Renal cortical epithelial cell (primary cell): Measurements from ENCODE around the gene MFAP3. TPM values are rescaled to one million over a fixed set of nuclear protein-coding genes. Genes with fewer than 3 reads are reported as not detected.

ENCODE experiments used
- DNase-seq: peaks from one replicate; pipeline ENCODE4 v3.0.0-alpha.2; 2011; ENCODE audit warnings: low read depth
- total RNA-seq: library from RNA; depleted of rRNA; stranded (reverse); fragments of >200 nt; gene quantifications from 2 replicates; pipeline ENCODE4 v1.2.3, GENCODE V29; 2014

MFAP3 gene
- total RNA-seq, 1 donor from 2014 or later = 72.1 TPM

DNA sequence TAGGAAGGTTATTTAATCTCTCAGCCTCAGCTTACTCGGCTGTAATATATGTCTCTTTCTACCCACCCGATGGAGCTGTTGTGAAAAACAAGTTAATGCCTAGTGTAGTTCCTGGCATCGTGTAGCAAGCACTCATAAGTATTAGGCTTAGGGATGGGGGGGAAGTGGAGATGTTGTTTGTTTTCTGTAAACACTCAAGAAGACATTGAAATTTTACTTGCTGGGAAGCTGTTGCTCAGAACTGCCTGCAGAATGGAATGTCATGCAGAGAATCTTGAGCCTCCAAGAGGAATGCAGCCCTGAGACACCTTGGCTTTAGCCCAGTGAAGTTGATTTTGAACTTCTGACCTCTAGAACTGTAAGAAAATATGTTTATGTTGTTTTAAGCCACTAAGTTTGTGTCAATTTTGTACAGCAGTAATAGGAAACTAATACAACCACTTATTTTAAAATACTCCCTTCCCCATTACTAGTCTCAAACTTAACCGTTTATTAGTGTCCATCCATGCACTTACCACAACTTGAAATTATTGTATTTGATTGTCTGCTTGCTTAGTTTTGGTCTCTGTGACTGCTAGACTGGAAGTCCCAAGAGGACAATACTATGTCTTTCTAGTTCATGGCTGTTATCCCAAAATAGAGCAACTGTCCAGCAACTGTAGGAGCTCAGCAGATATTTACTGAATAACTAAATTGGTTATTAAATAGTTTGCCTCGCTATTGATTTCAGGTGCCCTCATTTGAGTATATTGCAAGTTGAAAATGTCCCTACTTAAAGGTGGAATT, 53.8 kb downstream of the MFAP3 start:
- DNase-seq = peak; percentile 55

DNA sequence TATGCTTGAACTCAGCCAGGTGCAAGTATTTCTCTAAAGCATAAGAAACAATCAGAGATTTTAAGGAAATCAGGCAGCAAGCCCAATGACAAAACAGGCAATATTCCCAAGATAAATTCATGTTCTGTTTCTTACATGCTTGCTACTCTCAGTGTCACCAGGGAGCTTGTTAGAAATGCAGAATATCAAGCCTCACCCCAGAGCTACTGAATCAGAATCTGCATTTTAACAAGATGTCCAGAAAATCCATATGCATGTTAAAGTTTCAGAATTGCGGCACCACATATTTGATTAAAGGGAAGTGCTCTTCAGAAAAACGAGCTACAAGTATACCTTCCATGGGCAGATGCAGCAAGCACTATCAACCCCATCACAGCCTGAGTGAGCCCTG, 54.4 kb downstream of the MFAP3 start:
- DNase-seq = no peak

DNA sequence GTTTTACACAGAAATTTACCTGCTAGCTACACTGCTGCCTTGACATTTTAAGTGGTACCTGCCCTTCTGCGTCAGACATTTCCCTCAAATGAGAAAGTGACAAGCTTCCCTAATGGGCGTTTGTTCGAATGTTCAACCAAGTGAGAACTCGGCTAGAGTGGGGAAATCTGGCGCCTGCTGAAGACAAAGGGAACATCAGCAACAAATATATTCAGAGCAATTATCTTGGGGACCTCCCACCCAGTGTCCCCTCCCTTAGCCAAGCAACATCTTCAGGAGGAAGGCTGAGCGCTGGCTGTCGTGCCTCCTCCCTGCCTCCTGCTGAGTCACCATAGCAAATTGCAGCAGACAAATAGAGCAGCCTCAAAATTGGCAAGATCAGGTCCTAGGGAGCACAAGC, 57.1 kb downstream of the MFAP3 start:
- no peak for DNase-seq

DNA sequence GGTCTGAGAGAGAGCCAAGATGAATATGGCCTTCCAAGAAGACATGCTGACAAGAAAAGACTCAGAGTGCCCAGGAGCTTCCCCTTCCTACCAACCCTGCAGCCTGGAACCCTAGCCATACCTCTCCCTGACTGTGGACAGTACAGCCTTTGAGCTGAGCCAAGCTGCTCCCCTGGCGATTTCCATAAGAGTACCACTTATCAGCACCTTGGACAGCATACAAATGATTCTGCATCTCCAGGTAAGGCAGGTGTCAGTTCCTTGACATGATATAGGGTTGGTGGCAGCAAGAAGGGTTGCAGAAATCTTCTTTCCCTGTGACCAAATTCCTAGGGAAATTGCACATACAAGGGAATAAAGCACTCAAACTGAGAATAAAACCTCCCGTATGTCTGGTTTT, 58.3 kb downstream of the MFAP3 start:
- no peak for DNase-seq

DNA sequence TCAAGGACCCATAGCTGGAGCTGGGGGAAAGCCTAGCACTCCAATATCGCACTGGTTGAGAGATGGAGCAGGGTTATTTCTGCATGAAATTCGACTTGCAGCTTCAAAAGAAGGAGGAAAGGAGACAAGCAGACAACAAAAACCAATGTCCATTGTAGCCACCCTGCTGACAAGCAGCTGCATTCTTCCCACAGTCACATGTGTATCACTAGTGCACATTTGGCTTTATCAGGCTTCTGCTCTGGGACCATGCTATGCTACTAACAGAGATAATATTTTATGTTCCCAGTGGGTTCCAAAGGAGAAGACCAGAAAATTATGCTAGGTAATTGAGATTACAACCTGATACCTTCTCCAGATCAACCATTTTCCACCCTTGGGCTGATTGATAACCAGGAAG, 59.7 kb downstream of the MFAP3 start:
- DNase-seq = no peak

DNA sequence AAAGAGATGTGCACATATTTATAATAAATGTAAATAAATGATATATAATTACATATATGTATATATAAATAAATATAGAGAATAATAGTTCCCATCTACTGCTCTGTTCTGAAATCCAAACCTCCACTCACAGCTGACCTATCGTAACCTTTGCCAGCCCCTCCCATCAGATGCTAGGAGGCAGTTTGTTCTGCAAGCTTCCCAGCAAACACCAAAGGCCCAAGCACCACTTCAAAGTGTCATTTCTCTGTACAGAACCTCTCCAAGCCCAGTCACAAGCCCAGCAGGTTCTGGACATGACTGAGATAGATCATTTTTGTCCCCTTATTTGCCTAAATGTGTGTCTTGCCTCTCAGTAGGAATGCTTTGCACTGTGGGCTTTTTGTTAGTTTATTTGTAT, 62.4 kb downstream of the MFAP3 start:
- DNase-seq = no peak

DNA sequence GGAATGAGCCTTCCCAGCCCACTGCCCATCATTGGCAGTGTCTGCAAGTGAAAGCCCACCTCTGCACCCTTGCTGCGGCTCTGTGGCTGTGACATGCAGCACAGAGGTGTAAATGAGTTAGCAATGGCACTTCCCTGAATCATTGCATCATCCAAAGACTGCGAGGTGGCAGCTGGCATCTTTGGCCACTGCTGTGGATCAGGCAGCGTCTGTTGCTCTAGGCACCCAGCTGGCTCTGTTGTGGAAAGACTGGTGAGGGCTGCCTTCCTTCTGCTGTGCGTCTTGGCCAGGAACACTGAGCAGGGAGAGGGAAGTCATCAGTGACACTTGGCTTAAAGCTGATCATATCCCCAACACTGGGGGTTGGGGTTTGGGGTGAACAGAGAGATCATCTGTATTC, 64.5 kb downstream of the MFAP3 start:
- DNase-seq = no peak

Other genes starting within 250 kb of the MFAP3 start
- 27.3 and 38.4 TPM in 2 replicates for gene FAM114A2, start 57 bp upstream of the MFAP3 start, total RNA-seq
- 44.8 and 78.5 TPM in 2 replicates for gene GALNT10, start 151.8 kb downstream of the MFAP3 start, total RNA-seq